GM12878 (cell line): ENCODE data around the gene ANOS1. TPM values are rescaled to one million over a fixed set of nuclear protein-coding genes. Genes with fewer than 3 reads are reported as not detected.
"Not testable (repeated sequence)": the region's sequence is repeated elsewhere in the genome, so short reads cannot be mapped to it uniquely, and the experiment has no call there.

Experiments used
- ATAC-seq: fragments of 200-7000 bp; cut with Tn5 transposase; 3 replicates; pipeline ENCODE4 v1.9.1; 2020; ENCODE audit warnings: mild to moderate bottlenecking, moderate library complexity
- BruUV-seq: library from RNA; stranded (reverse); fragments of 400-500 nt; replicated peaks from 2 replicates; lab custom pipeline; 2021; lab: Mats Ljungman, UMichigan
- CTCF ChIA-PET: fragments of 300-600 bp; sonication (Branson Sonifier 250); formaldehyde crosslinking; extraction: SDS; loops from one replicate; lab custom pipeline; 2021; ENCODE audit warnings: inconsistent platforms; lab: Yijun Ruan, JAX
- POLR2A ChIA-PET: fragments of 350-600 bp; formaldehyde crosslinking; extraction: SDS; loops from one replicate; lab custom pipeline; 2021; ENCODE audit warnings: inconsistent platforms; lab: Charles Lee
- RAD21 ChIA-PET: fragments of 300-600 bp; sonication (Branson Sonifier 250); formaldehyde crosslinking; loops from one replicate; lab custom pipeline; 2023; ENCODE audit warnings: antibody characterized with exemption; ENCODE audit not compliant: unreplicated experiment; lab: Charles Lee
- SMC1A ChIA-PET: fragments of 300-600 bp; sonication (Branson Sonifier 250); formaldehyde crosslinking; loops from one replicate; lab custom pipeline; 2023; ENCODE audit not compliant: unreplicated experiment, uncharacterized antibody; lab: Charles Lee
- DNase-seq: peaks from one replicate; pipeline ENCODE4 v3.0.0-alpha.2; 2011; ENCODE audit warnings: low read depth, low spot score
- FAIRE-seq: peaks from 3 replicates; lab custom pipeline; 2011; peaks lifted over from hg19 to GRCh38; lab: Jason Lieb, UNC
- H2AFZ ChIP-seq: 2 replicates; pipeline ENCODE4 v1.6.0; 2011; ENCODE audit warnings: low read depth, low read length, control low read depth; ENCODE audit not compliant: control insufficient read depth
- H3K27ac ChIP-seq: 2 replicates; pipeline ENCODE4 v1.5.1; 2011; ENCODE audit warnings: control low read depth; ENCODE audit not compliant: control insufficient read depth, insufficient read depth
- H3K27me3 ChIP-seq, 2 experiments: replicated peaks in 1 of 2; 2 replicates each; pipeline versions ENCODE4 v1.6.0 to v1.6.1; 2011; ENCODE audit warnings: low read length in 1 of 2; ENCODE audit not compliant: control insufficient read depth in 2 of 2, insufficient read depth in 2 of 2
- H3K36me3 ChIP-seq, 2 experiments: 2 replicates each; pipeline ENCODE4 v1.5.1; 2011; ENCODE audit warnings: low read length in 1 of 2; ENCODE audit not compliant: control insufficient read depth in 2 of 2, insufficient read depth in 2 of 2
- H3K4me1 ChIP-seq: 2 replicates; pipeline ENCODE4 v1.6.1; 2011; ENCODE audit warnings: mild to moderate bottlenecking, low read length, moderate library complexity, mixed read lengths; ENCODE audit not compliant: control insufficient read depth, insufficient read depth
- H3K4me2 ChIP-seq: 2 replicates; pipeline ENCODE4 v1.6.0; 2011; ENCODE audit warnings: control low read depth; ENCODE audit not compliant: control insufficient read depth, insufficient read depth
- H3K4me3 ChIP-seq: fragments of 200-600 bp; sonication (generic); 2 replicates; pipeline ENCODE4 v1.5.1; 2016
- H3K79me2 ChIP-seq: 2 replicates; pipeline ENCODE4 v1.6.0; 2011; ENCODE audit warnings: low read length; ENCODE audit not compliant: control insufficient read depth, insufficient read depth
- H3K9ac ChIP-seq: 2 replicates; pipeline ENCODE4 v1.8.0; 2011; ENCODE audit warnings: low read length, control low read depth, mixed read lengths; ENCODE audit not compliant: control insufficient read depth, insufficient read depth
- H3K9me3 ChIP-seq: replicated peaks from 3 replicates; pipeline ENCODE4 v1.5.1; 2011; ENCODE audit warnings: mild to moderate bottlenecking, low read length; ENCODE audit not compliant: control insufficient read depth, insufficient read depth
- H4K20me1 ChIP-seq: 2 replicates; pipeline ENCODE4 v1.6.0; 2011; ENCODE audit not compliant: control insufficient read depth, insufficient read depth
- CREB1 ChIP-seq: IDR thresholded peaks from 2 replicates; pipeline ENCODE4 v1.6.1; 2012; ENCODE audit warnings: low read depth, mild to moderate bottlenecking, inconsistent platforms
- CREM ChIP-seq: IDR thresholded peaks from 2 replicates; pipeline ENCODE4 v1.6.1; 2014; ENCODE audit warnings: antibody characterized with exemption, low read depth
- IRF5 ChIP-seq: fragments of 450-650 bp; IDR thresholded peaks from 2 replicates; pipeline ENCODE4 v1.6.1; 2017; ENCODE audit warnings: borderline replicate concordance
- JUNB ChIP-seq: IDR thresholded peaks from 2 replicates; pipeline ENCODE4 v1.6.1; 2016; ENCODE audit warnings: antibody characterized with exemption, mild to moderate bottlenecking
- KDM1A ChIP-seq: fragments of 200-600 bp; sonication (generic); IDR thresholded peaks from 2 replicates; pipeline ENCODE4 v1.6.1; 2016; ENCODE audit warnings: borderline replicate concordance
- MEF2B ChIP-seq: fragments of 450-650 bp; IDR thresholded peaks from 2 replicates; pipeline ENCODE4 v1.6.1; 2018; ENCODE audit warnings: mild to moderate bottlenecking, moderate library complexity; ENCODE audit not compliant: partially characterized antibody, poor library complexity, severe bottlenecking
- MTA3 ChIP-seq: IDR thresholded peaks from 2 replicates; pipeline ENCODE4 v1.6.1; 2012; ENCODE audit warnings: low read length, inconsistent platforms, borderline replicate concordance
- NFYB ChIP-seq: IDR thresholded peaks from 2 replicates; pipeline ENCODE4 v1.6.1; 2011; ENCODE audit warnings: low read depth, mild to moderate bottlenecking, low read length, improper control_type of control experiment, moderate library complexity; ENCODE audit not compliant: insufficient read depth
- NKRF ChIP-seq: fragments of 450-650 bp; conservative IDR thresholded peaks from 2 replicates; pipeline ENCODE4 v1.6.1; 2017; ENCODE audit warnings: mild to moderate bottlenecking, moderate library complexity
- RELA ChIP-seq: fragments of 450-650 bp; IDR thresholded peaks from 2 replicates; pipeline ENCODE4 v1.8.0; 2014; ENCODE audit warnings: borderline replicate concordance; ENCODE audit not compliant: partially characterized antibody
- RFX5 ChIP-seq: IDR thresholded peaks from 2 replicates; pipeline ENCODE4 v1.6.1; 2011; ENCODE audit warnings: low read depth, low read length, improper control_type of control experiment
- SMARCA5 ChIP-seq: fragments of 450-650 bp; IDR thresholded peaks from 2 replicates; pipeline ENCODE4 v1.6.1; 2017; ENCODE audit warnings: mild to moderate bottlenecking
- TAF1 ChIP-seq: IDR thresholded peaks from 2 replicates; pipeline ENCODE4 v1.6.1; 2011; ENCODE audit warnings: mild to moderate bottlenecking, low read depth, low read length, borderline replicate concordance
- ZNF207 ChIP-seq: fragments of 450-650 bp; IDR thresholded peaks from 2 replicates; pipeline ENCODE4 v1.6.1; 2014; ENCODE audit warnings: antibody characterized with exemption, mild to moderate bottlenecking, borderline replicate concordance
- ZNF217 ChIP-seq: fragments of 450-650 bp; IDR thresholded peaks from 2 replicates; pipeline ENCODE4 v1.6.1; 2017; ENCODE audit warnings: antibody characterized with exemption, mild to moderate bottlenecking
- ZNF24 ChIP-seq: fragments of 450-650 bp; IDR thresholded peaks from 2 replicates; pipeline ENCODE4 v1.6.1; 2017; ENCODE audit warnings: antibody characterized with exemption, mild to moderate bottlenecking
- WGBS: methylation state at CpG from one replicate; pipeline ENCODE4 v1.1.6; 2016; ENCODE audit warnings: low lambda C conversion rate; ENCODE audit not compliant: insufficient replicate concordance, insufficient coverage; ENCODE audit errors: missing lambda C conversion rate; 5-methylcytosine and 5-hydroxymethylcytosine counted together
- in situ Hi-C: fragments of 300-500 bp; cut with MboI; formaldehyde crosslinking; loops from 9 replicates; pipeline ENCODE4 v1.14.3; 2018; ENCODE audit warnings: mixed read lengths
- intact Hi-C: fragments of 100-400 bp; cut with micrococcal nuclease; formaldehyde crosslinking; loops from one replicate; pipeline ENCODE4 v1.14.2; 2022; ENCODE audit not compliant: unreplicated experiment
- polyA plus RNA-seq, 11 experiments: library from polyadenylated mRNA; depleted of rRNA in 4 of 11; unstranded in 6 of 11; stranded (reverse) in 5 of 11; fragments of >200 nt; fragmentation: Nextera tagmentation in 4 of 11; fragmentation: Illumina TruSeq in 1 of 11; extraction: Ambion mirVana in 4 of 11; extraction: Trizol in 1 of 11; gene quantifications; 1 replicate in 1 of 11; 2 replicates in 10 of 11; pipeline versions ENCODE4 v1.2.1 to v1.2.3, GENCODE V29; 2011 to 2016; ENCODE audit warnings: inconsistent platforms in 2 of 11, missing spikeins in 2 of 11, low read depth in 1 of 11
- total RNA-seq, 4 experiments: library from RNA; depleted of rRNA in 3 of 4; stranded (reverse); fragments of >200 nt in 3 of 4; fragmentation: Illumina TruSeq in 1 of 4; extraction: Trizol in 1 of 4; gene quantifications; 2 replicates each; pipeline versions ENCODE4 v1.2.1 to v1.2.3, GENCODE V29; 2013 to 2021

Gene ANOS1
- total and polyA plus RNA-seq, 10 of the 15 experiments (the other 5 are each of a cell fraction or from before 2014, with no cell fraction given) = under 0.01 to 4.0 (median 0.03) TPM; not detected in 3

GRCh38 chrX:8760021-8760420 lies 28.1 kb upstream of the ANOS1 start:
- ChIA-PET POLR2A (no interaction called here), SMC1A (no interaction called here), RAD21 (no interaction called here), CTCF (no interaction called here)
- Histone ChIP-seq H3K9ac (no peak overlapping the region), H3K4me2 (no peak overlapping the region), H3K79me2 (no peaks in the 10 kb centered on the region), H3K27me3 (no peaks in the 10 kb centered on the region), H2AFZ (no peak overlapping the region), H3K4me3 (no peak overlapping the region), H4K20me1 (no peaks in the 10 kb centered on the region), H3K4me1 (no peaks in the 10 kb centered on the region), H3K27ac (no peak overlapping the region), H3K36me3 (no peaks in the 10 kb centered on the region), H3K9me3 (no peaks in the 10 kb centered on the region)
- WGBS = 0% methylated on average over 2 of the region's 2 CpGs
- FAIRE-seq (no peak), DNase-seq (no peak), ATAC-seq (no peak)
- in situ Hi-C loops (no loop called here), intact Hi-C loops (no loop called here)
- TF ChIP-seq ZNF207 (no peak), MEF2B (no peak), ZNF24 (no peak), TAF1 (no peak), MTA3 (no peak), SMARCA5 (no peak), CREM (no peak), RFX5 (no peak), RELA (no peak), JUNB (no peak), IRF5 (no peak), CREB1 (no peak), NKRF (no peak), NFYB (no peak), KDM1A (no peak), ZNF217 (no peak)
- no TSS peak for BruUV-seq

DNA sequence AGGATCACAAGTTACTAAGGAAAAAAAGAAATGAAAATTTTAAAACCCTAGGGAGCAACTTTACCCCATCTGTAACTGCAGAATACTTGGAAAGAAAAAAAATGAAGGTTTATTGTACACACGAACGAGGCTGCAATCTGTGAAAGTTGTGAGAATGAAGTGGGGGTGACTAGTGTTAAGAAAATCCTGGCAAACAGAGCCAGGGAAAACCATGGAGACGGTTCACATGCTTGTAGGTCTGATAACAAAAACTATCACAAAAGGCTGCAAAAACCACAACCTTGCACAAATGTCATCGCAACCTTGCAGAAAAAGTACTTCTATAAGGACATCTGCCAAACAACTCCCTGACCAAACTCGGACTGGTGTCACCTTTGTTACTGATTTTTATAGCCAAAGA lies 26.8 kb upstream of the ANOS1 start:
- H3K9me3 ChIP-seq, H2AFZ ChIP-seq, BruUV-seq, H4K20me1 ChIP-seq, DNase-seq, H3K36me3 ChIP-seq, H3K27me3 ChIP-seq, RAD21 ChIA-PET, ATAC-seq, SMC1A ChIA-PET, H3K4me1 ChIP-seq, in situ Hi-C loops, POLR2A ChIA-PET, H3K9ac ChIP-seq, H3K4me3 ChIP-seq, H3K4me2 ChIP-seq, CTCF ChIA-PET, FAIRE-seq, H3K27ac ChIP-seq, intact Hi-C loops, H3K79me2 ChIP-seq: not testable (repeated sequence)
- 44% methylated on average over 5 of the region's 5 CpGs for WGBS
